SK-N-MC (cell line): Measurements from ENCODE around the gene PRELID1.

Source experiments
- EZH2 ChIP-seq: fragments of 200-600 bp; sonication (generic); IDR thresholded peaks from one replicate; pipeline ENCODE4 v1.6.1; 2017; ENCODE audit warnings: antibody characterized with exemption
- POLR2AphosphoS5 ChIP-seq: IDR thresholded peaks from 2 replicates; pipeline ENCODE4 v1.6.1; 2012; ENCODE audit warnings: mild to moderate bottlenecking, low read depth, low read length, borderline replicate concordance

DNA sequence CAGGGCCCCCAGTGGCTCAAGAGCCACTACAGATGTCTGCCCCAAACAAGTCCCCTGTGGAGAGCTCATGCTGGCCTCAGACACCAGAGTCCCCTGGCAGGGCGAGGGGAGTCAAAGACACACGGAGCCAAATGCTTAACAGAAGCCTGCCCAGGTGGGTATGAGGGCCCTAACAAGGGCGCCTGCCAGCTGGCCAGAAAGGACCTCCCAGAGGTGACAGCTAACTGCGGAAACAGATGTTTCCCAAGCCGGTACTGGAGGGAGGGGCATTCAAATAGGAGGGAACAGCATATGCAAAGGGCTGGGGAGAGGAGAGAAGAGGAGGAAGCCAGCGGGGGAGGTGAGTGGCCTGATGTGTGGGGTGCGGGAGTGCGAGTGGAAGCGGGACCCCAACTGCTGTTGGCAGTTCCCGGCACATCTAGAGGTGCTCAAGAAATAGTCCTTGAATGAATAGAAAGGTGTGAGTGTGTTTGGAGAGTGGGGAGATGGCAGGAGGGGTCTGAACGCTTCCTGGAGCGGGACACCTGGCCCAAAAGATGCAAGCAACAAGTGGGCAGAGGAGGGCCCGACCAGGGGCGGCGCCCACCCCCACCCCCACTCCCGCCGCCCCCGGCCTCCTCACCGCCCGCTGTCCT, 7.3 kb downstream of the PRELID1 start:
- TF ChIP-seq EZH2, result no peak
- TF ChIP-seq POLR2AphosphoS5, result no peak
